HepG2 (cell line): ENCODE results near the gene P2RX6. TPM values are rescaled to one million over a fixed set of nuclear protein-coding genes. Genes with fewer than 3 reads are reported as not detected.

ENCODE experiments used
- ATAC-seq: fragments of 200-7000 bp; cut with Tn5 transposase; 3 replicates; pipeline ENCODE4 v1.9.1; 2020; ENCODE audit warnings: mild to moderate bottlenecking, moderate library complexity
- BruUV-seq: library from RNA; stranded (reverse); fragments of 400-500 nt; replicated peaks from 2 replicates; lab custom pipeline; 2021; lab: Mats Ljungman, UMichigan
- CTCF ChIA-PET: fragments of 300-600 bp; formaldehyde crosslinking; extraction: SDS; loops from one replicate; lab custom pipeline; 2021; ENCODE audit warnings: low total read pairs, inconsistent platforms, low intra/inter-chr PET ratio; lab: Yijun Ruan, JAX
- POLR2A ChIA-PET: fragments of 350-600 bp; sonication (Branson Sonifier 250); formaldehyde crosslinking; loops from one replicate; lab custom pipeline; 2020; ENCODE audit warnings: antibody characterized with exemption, inconsistent platforms; lab: Yijun Ruan, JAX
- DNase-seq: peaks from one replicate; pipeline ENCODE4 v3.0.0-alpha.2; 2015; ENCODE audit warnings: low spot score
- FAIRE-seq: peaks from 3 replicates; lab custom pipeline; 2011; peaks lifted over from hg19 to GRCh38; lab: Jason Lieb, UNC
- H2AFZ ChIP-seq: one replicate; pipeline ENCODE4 v1.6.1; 2011; ENCODE audit warnings: low read length, inconsistent platforms
- H3K27ac ChIP-seq: fragments of 300-600 bp; 3 replicates; pipeline ENCODE4 v1.8.0; 2011; ENCODE audit warnings: mixed run types, mild to moderate bottlenecking, mixed read lengths, low read length, inconsistent platforms; ENCODE audit not compliant: insufficient read depth; ENCODE audit errors: extremely low read length
- H3K27me3 ChIP-seq, 2 experiments: fragments of 200-600 bp in 1 of 2; 2 replicates in 1 of 2; 3 replicates in 1 of 2; pipeline versions ENCODE4 v1.6.0 to v1.8.0; 2011; ENCODE audit warnings: low read length in 2 of 2, mild to moderate bottlenecking in 2 of 2, moderate library complexity in 2 of 2, inconsistent platforms in 1 of 2; ENCODE audit not compliant: insufficient read depth in 2 of 2, control insufficient read depth in 1 of 2
- H3K36me3 ChIP-seq, 2 experiments: fragments of 200-600 bp in 1 of 2; replicated peaks in 1 of 2; 2 replicates in 1 of 2; 3 replicates in 1 of 2; pipeline versions ENCODE4 v1.5.1 to v1.8.0; 2011; ENCODE audit warnings: low read length in 2 of 2, inconsistent platforms in 1 of 2; ENCODE audit not compliant: insufficient read depth in 2 of 2, control insufficient read depth in 1 of 2
- H3K4me1 ChIP-seq: 2 replicates; pipeline ENCODE4 v1.5.1; 2012; ENCODE audit warnings: low read length, inconsistent platforms; ENCODE audit not compliant: insufficient read depth
- H3K4me2 ChIP-seq: 2 replicates; pipeline ENCODE4 v1.6.0; 2011; ENCODE audit warnings: low read depth, low read length, inconsistent platforms
- H3K4me3 ChIP-seq, 3 experiments: fragments of 200-600 bp in 1 of 3; sonication (generic), shearing (Covaris generic) in 1 of 3; replicated peaks in 1 of 3; 2 replicates each; pipeline ENCODE4 v1.5.1; 2011 to 2016; ENCODE audit warnings: low read length in 3 of 3, inconsistent platforms in 2 of 3, low read depth in 2 of 3, mild to moderate bottlenecking in 2 of 3, control low read depth in 1 of 3, mixed read lengths in 1 of 3; ENCODE audit not compliant: insufficient read depth in 1 of 3
- H3K79me2 ChIP-seq: one replicate; pipeline ENCODE4 v1.6.1; 2011; ENCODE audit warnings: low read length, inconsistent platforms; ENCODE audit not compliant: insufficient read depth
- H3K9ac ChIP-seq: 2 replicates; pipeline ENCODE4 v1.6.0; 2011; ENCODE audit warnings: mild to moderate bottlenecking, low read depth, low read length, inconsistent platforms; ENCODE audit not compliant: insufficient read depth
- H3K9me3 ChIP-seq: 2 replicates; pipeline ENCODE4 v1.5.1; 2012; ENCODE audit warnings: mild to moderate bottlenecking, low read length
- H4K20me1 ChIP-seq: 2 replicates; pipeline ENCODE4 v1.6.0; 2011; ENCODE audit warnings: inconsistent platforms, mild to moderate bottlenecking, low read length, moderate library complexity; ENCODE audit not compliant: insufficient read depth
- CREB1 ChIP-seq, 2 experiments: fragments of 450-650 bp in 1 of 2; IDR thresholded peaks; 2 replicates each; pipeline ENCODE4 v1.6.1; 2016 to 2017; ENCODE audit warnings: control low read depth in 1 of 2, mild to moderate bottlenecking in 1 of 2, missing compliant biosample characterization in 1 of 2, missing genetic modification characterization in 1 of 2
- MED13 ChIP-seq: sonication (generic); formaldehyde crosslinking; IDR thresholded peaks from 2 replicates; pipeline ENCODE4 v1.5.0; 2020; ENCODE audit warnings: missing genetic modification reagents
- TARDBP ChIP-seq: sonication (generic); formaldehyde crosslinking; IDR thresholded peaks from 2 replicates; pipeline ENCODE4 v1.8.0; 2022; ENCODE audit warnings: mild to moderate bottlenecking, missing genetic modification reagents
- ZBTB42 ChIP-seq: sonication (generic); formaldehyde crosslinking; IDR thresholded peaks from 2 replicates; pipeline ENCODE4 v1.5.0; 2020; ENCODE audit warnings: mild to moderate bottlenecking, missing genetic modification reagents
- ZNF225 ChIP-seq: sonication (generic); formaldehyde crosslinking; IDR thresholded peaks from 2 replicates; pipeline ENCODE4 v1.4.0; 2020; ENCODE audit warnings: mild to moderate bottlenecking, missing genetic modification reagents
- WGBS: methylation state at CpG from one replicate; pipeline ENCODE4 v1.1.6; 2017; ENCODE audit warnings: low lambda C conversion rate; 5-methylcytosine and 5-hydroxymethylcytosine counted together
- in situ Hi-C: cut with HindIII; loops from 2 replicates; pipeline ENCODE4 v1.10.0; 2017; ENCODE audit warnings: low pct_unique_long_range_greater_than_20kb; ENCODE audit not compliant: extremely low pct_ligation_motif_present
- intact Hi-C: fragments of 100-400 bp; cut with micrococcal nuclease; formaldehyde crosslinking; loops from one replicate; pipeline ENCODE4 v1.10.0; 2022; ENCODE audit not compliant: unreplicated experiment
- polyA plus RNA-seq, 8 experiments: library from polyadenylated mRNA; depleted of rRNA in 3 of 8; stranded (reverse) in 7 of 8; unstranded in 1 of 8; fragments of >200 nt; fragmentation: Illumina TruSeq in 4 of 8; extraction: Trizol in 4 of 8; gene quantifications; 2 replicates each; pipeline versions ENCODE4 v1.2.1 to v1.2.3, GENCODE V29; 2011 to 2016; ENCODE audit warnings: low read depth in 4 of 8, missing spikeins in 1 of 8, mixed read lengths in 1 of 8; ENCODE audit not compliant: insufficient read depth in 1 of 8
- total RNA-seq, 5 experiments: library from RNA; depleted of rRNA; stranded (reverse); fragments of >200 nt; fragmentation: Illumina TruSeq; extraction: Trizol; gene quantifications; 2 replicates each; pipeline ENCODE4 v1.2.3, GENCODE V29; 2016; ENCODE audit warnings: low read depth in 1 of 5
- TF ChIP-seq, protein P1 (sequence below): sonication (generic); formaldehyde crosslinking; IDR thresholded peaks from 2 replicates; pipeline ENCODE4 v1.4.0; 2020; ENCODE audit warnings: missing genetic modification reagents
- TF ChIP-seq, protein P2 (sequence below), 2 experiments: sonication (generic) in 1 of 2; formaldehyde crosslinking in 1 of 2; IDR thresholded peaks; 2 replicates each; pipeline versions ENCODE4 v1.6.1 to v1.9.0; 2014 to 2022; ENCODE audit warnings: antibody characterized with exemption in 1 of 2, borderline replicate concordance in 1 of 2, inconsistent platforms in 1 of 2, low read depth in 1 of 2, missing genetic modification reagents in 1 of 2

P2RX6 gene
- total and polyA plus RNA-seq, 2 of the 13 experiments (the other 11 are each of a cell fraction or from before 2014, with no cell fraction given) = 0.04 to 0.12 TPM

DNA sequence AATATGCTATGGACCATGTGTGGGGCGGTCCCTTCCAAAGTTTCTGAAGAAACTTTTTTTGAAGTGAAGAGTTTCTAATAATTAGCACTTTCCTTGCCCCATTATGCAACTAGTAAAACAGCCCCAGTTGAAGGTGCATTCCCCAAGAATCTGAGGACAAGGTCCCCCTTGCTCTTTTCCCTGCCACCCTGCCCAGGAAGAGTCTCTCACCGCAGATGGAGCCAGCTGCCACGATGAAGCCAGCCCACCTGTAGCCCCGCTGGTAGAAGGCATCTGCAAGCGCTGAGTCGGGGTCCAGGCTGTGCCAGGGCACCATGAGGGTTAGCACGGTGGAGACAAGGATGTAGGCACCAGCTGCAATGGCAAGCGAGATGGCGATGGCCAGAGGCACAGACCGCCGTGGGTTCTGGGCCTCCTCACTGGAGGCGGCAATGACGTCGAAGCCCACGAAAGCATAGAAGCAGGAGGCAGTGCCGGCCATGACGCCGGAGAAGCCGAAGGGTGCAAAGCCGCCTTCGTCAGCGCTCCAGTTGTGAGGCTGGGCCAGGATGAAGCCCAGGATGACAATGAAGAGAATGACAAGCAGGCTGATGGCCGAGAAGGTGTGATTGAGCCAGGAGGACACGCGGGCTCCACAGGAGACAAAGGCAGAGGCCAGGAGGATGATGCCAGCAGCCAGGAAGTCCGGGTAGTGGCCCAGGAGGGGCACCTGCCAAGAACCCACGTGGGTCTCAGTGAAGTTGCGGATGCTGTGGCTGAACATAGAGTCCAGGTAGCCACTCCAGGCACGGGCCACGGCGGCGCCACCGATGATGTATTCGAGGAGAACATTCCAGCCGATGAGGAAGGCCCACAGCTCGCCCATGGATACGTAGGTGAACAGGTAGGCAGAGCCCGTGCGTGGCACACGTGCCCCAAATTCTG, 15.9 kb downstream of the P2RX6 start:
- H3K27me3 ChIP-seq = peaks cover 14 to 60% of the 10 kb centered on the region in 2 experiments
- POLR2A ChIA-PET = no interaction called here
- CTCF ChIA-PET = no interaction called here
- H2AFZ ChIP-seq = no peak overlapping the region
- H3K27ac ChIP-seq = no peak overlapping the region
- H3K36me3 ChIP-seq = no peaks in the 10 kb centered on the region
- no peak overlapping the region for H3K9ac ChIP-seq
- no peak overlapping the region for H3K4me2 ChIP-seq
- no peak overlapping the region for H3K4me3 ChIP-seq
- no peaks in the 10 kb centered on the region for H3K79me2 ChIP-seq
- no TSS peak for BruUV-seq
- no peak for TF ChIP-seq ZNF225 (CRISPR knock-in tag)
- TF ChIP-seq, protein P1, sequence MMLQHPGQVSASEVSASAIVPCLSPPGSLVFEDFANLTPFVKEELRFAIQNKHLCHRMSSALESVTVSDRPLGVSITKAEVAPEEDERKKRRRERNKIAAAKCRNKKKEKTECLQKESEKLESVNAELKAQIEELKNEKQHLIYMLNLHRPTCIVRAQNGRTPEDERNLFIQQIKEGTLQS (CRISPR knock-in tag) = no peak
- TF ChIP-seq TARDBP (CRISPR knock-in tag) = no peak
- TF ChIP-seq CREB1 (IDR thresholded peaks at IDR 0.05) = peak; percentile 18; the same call in 1 of the 2 replicates
- TF ChIP-seq CREB1 (CRISPR knock-in tag; IDR thresholded peaks at IDR 0.05) = no peak
- TF ChIP-seq, protein P2, sequence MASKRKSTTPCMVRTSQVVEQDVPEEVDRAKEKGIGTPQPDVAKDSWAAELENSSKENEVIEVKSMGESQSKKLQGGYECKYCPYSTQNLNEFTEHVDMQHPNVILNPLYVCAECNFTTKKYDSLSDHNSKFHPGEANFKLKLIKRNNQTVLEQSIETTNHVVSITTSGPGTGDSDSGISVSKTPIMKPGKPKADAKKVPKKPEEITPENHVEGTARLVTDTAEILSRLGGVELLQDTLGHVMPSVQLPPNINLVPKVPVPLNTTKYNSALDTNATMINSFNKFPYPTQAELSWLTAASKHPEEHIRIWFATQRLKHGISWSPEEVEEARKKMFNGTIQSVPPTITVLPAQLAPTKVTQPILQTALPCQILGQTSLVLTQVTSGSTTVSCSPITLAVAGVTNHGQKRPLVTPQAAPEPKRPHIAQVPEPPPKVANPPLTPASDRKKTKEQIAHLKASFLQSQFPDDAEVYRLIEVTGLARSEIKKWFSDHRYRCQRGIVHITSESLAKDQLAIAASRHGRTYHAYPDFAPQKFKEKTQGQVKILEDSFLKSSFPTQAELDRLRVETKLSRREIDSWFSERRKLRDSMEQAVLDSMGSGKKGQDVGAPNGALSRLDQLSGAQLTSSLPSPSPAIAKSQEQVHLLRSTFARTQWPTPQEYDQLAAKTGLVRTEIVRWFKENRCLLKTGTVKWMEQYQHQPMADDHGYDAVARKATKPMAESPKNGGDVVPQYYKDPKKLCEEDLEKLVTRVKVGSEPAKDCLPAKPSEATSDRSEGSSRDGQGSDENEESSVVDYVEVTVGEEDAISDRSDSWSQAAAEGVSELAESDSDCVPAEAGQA (IDR thresholded peaks at IDR 0.05; ENCODE audit: low read depth) = no peak
- TF ChIP-seq, protein P2 (CRISPR knock-in tag; IDR thresholded peaks at IDR 0.05; ENCODE audit: borderline replicate concordance) = no peak
- TF ChIP-seq MED13 (CRISPR knock-in tag) = no peak
- TF ChIP-seq ZBTB42 (CRISPR knock-in tag) = no peak
- WGBS = 43% methylated on average over 32 of the region's 40 CpGs
- in situ Hi-C loops = no loop called here
- DNase-seq (no peak), FAIRE-seq (no peak), ATAC-seq (no peak)
- intact Hi-C loops = no loop called here
- H3K9me3 ChIP-seq = no peaks in the 10 kb centered on the region
- H3K4me1 ChIP-seq = no peaks in the 10 kb centered on the region
- no peaks in the 10 kb centered on the region for H4K20me1 ChIP-seq
